DND-41 (cell line): Measurements from ENCODE around the gene ZFYVE26.

ENCODE experiments used
- ATAC-seq: fragments of 200-7000 bp; cut with Tn5 transposase; 3 replicates; pipeline ENCODE4 v1.9.1; 2021; ENCODE audit warnings: low read depth; ENCODE audit not compliant: insufficient read depth
- DNase-seq: peaks from one replicate; pipeline ENCODE4 v3.0.0-alpha.2; 2020
- H2AFZ ChIP-seq: 2 replicates; pipeline ENCODE4 v1.6.0; 2012; ENCODE audit warnings: low read depth, low read length
- H3K27ac ChIP-seq: 2 replicates; pipeline ENCODE4 v1.5.1; 2012; ENCODE audit warnings: low read length, inconsistent platforms
- H3K27me3 ChIP-seq: fragments of 200-600 bp; sonication (generic); 2 replicates; pipeline ENCODE4 v1.6.0; 2012; ENCODE audit warnings: low read length, mild to moderate bottlenecking, inconsistent platforms; ENCODE audit not compliant: insufficient read depth, poor library complexity
- H3K36me3 ChIP-seq: 2 replicates; pipeline ENCODE4 v1.5.1; 2012; ENCODE audit warnings: low read length, inconsistent platforms; ENCODE audit not compliant: insufficient read depth
- H3K4me1 ChIP-seq: 2 replicates; pipeline ENCODE4 v1.5.1; 2012; ENCODE audit warnings: mild to moderate bottlenecking, low read length; ENCODE audit not compliant: insufficient read depth
- H3K4me2 ChIP-seq: 2 replicates; pipeline ENCODE4 v1.6.0; 2012; ENCODE audit warnings: mild to moderate bottlenecking, moderate library complexity, low read length, inconsistent platforms; ENCODE audit not compliant: insufficient read depth
- H3K4me3 ChIP-seq, 2 experiments: fragments of 200-600 bp in 1 of 2; shearing (Covaris generic) in 1 of 2; 2 replicates each; pipeline ENCODE4 v1.5.1; 2012 to 2016; ENCODE audit warnings: inconsistent platforms in 2 of 2, low read length in 2 of 2, mild to moderate bottlenecking in 2 of 2, low read depth in 1 of 2, moderate library complexity in 1 of 2
- H3K79me2 ChIP-seq: 2 replicates; pipeline ENCODE4 v1.6.0; 2012; ENCODE audit warnings: low read length, inconsistent platforms; ENCODE audit not compliant: insufficient read depth
- H3K9ac ChIP-seq: 2 replicates; pipeline ENCODE4 v1.6.0; 2012; ENCODE audit warnings: low read depth, mild to moderate bottlenecking, inconsistent platforms, low read length, moderate library complexity
- H3K9me3 ChIP-seq: 2 replicates; pipeline ENCODE4 v1.5.1; 2012; ENCODE audit warnings: low read length, moderate library complexity, mild to moderate bottlenecking, inconsistent platforms; ENCODE audit not compliant: insufficient read depth, severe bottlenecking
- H4K20me1 ChIP-seq: 2 replicates; pipeline ENCODE4 v1.6.0; 2012; ENCODE audit warnings: low read length; ENCODE audit not compliant: insufficient read depth
- EZH2 ChIP-seq: IDR thresholded peaks from 3 replicates; pipeline ENCODE4 v1.6.1; 2012; ENCODE audit warnings: borderline replicate concordance, low read depth, mild to moderate bottlenecking, moderate library complexity, low read length, inconsistent platforms; ENCODE audit not compliant: severe bottlenecking
- TF ChIP-seq, protein P1 (sequence below): IDR thresholded peaks from 2 replicates; pipeline ENCODE4 v1.5.1; 2012; ENCODE audit warnings: borderline replicate concordance, low read length, moderate library complexity, mild to moderate bottlenecking; ENCODE audit not compliant: poor library complexity, severe bottlenecking; ENCODE audit errors: extremely low read depth

Gene ZFYVE26

DNA sequence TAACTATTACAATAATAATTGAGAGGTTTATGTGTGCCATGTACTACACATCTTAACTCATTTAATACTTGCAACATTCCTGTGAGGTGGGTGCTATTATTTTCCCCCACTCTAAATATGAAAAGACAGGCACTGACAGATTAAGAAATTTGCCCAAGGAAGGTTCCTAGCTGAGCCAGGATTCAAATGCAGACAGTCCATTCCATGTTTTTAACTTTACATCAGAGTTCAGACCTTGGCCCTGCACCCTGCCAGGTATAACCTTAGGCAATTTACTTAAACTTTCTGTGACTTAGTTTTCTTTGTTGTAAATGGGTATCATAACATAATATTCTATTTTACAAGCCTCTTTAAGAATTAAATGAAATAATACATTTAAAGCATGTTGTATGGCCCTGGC, 88.1 kb downstream of the ZFYVE26 start:
- Histone ChIP-seq H3K4me1 (no peaks in the 10 kb centered on the region), H3K79me2 (no peaks in the 10 kb centered on the region), H2AFZ (no peak overlapping the region), H3K27me3 (peaks cover 5% of the 10 kb centered on the region), H4K20me1 (no peaks in the 10 kb centered on the region), H3K36me3 (no peaks in the 10 kb centered on the region), H3K4me3 (no peak overlapping the region), H3K27ac (no peak overlapping the region), H3K9me3 (no peaks in the 10 kb centered on the region), H3K4me2 (no peak overlapping the region), H3K9ac (no peak overlapping the region)
- ATAC-seq (no peak), DNase-seq (no peak)
- no peak for TF ChIP-seq EZH2
- TF ChIP-seq, protein P1, sequence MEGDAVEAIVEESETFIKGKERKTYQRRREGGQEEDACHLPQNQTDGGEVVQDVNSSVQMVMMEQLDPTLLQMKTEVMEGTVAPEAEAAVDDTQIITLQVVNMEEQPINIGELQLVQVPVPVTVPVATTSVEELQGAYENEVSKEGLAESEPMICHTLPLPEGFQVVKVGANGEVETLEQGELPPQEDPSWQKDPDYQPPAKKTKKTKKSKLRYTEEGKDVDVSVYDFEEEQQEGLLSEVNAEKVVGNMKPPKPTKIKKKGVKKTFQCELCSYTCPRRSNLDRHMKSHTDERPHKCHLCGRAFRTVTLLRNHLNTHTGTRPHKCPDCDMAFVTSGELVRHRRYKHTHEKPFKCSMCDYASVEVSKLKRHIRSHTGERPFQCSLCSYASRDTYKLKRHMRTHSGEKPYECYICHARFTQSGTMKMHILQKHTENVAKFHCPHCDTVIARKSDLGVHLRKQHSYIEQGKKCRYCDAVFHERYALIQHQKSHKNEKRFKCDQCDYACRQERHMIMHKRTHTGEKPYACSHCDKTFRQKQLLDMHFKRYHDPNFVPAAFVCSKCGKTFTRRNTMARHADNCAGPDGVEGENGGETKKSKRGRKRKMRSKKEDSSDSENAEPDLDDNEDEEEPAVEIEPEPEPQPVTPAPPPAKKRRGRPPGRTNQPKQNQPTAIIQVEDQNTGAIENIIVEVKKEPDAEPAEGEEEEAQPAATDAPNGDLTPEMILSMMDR = no peak

DNA sequence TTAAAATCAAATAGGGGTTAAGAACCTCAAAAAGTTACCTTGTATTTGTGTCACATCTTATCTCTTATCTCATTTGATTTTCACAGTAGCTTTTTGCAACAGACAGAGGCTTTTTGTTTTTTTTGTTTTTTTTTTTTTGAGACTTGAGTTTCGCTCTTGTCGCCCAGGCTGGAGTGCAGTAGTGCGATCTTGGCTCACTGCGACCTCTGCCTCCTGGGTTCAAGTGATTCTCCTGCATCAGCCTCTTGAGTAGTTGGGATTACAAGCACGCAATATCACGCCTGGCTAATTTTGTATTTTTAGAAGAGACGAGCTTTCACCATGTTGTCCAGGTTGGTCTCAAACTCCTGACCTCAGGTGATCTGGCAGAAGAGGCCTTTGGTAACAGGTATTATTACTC, 89.0 kb downstream of the ZFYVE26 start:
- no peak for ATAC-seq

DNA sequence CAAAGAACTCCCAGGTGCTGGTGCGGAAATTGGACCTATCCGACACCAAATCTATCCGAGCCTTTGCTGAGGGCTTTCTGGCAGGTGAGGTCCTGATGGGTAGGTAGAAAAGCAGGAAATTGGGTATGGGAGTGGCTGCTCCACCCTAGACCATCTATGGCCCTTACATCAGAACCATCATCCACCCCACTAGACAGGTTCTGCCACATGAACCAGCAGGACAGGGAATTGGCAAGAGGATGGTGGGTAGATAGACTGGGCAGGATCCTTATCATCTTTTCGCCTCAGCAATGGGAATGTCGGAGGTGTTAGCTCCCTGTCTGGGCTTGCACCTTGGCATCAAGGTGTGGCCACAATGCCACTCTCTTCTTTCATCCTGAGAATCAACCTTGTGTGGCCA, 91.2 kb downstream of the ZFYVE26 start:
- Histone ChIP-seq H3K36me3 (no peaks in the 10 kb centered on the region), H2AFZ (no peak overlapping the region), H3K79me2 (no peaks in the 10 kb centered on the region), H4K20me1 (no peaks in the 10 kb centered on the region), H3K27me3 (peaks cover 5% of the 10 kb centered on the region), H3K4me2 (no peak overlapping the region), H3K4me3 (no peak overlapping the region), H3K9me3 (no peaks in the 10 kb centered on the region), H3K27ac (no peak overlapping the region), H3K9ac (no peak overlapping the region), H3K4me1 (no peaks in the 10 kb centered on the region)
- TF ChIP-seq EZH2 = no peak
- TF ChIP-seq, protein P1 = no peak
- DNase-seq (no peak), ATAC-seq (no peak)

More for the DNA sequence above, 89.0 kb downstream of the ZFYVE26 start:
- Histone ChIP-seq H3K79me2 (no peaks in the 10 kb centered on the region), H3K36me3 (no peaks in the 10 kb centered on the region), H2AFZ (no peak overlapping the region), H3K4me1 (no peaks in the 10 kb centered on the region), H3K9me3 (no peaks in the 10 kb centered on the region), H3K27ac (no peak overlapping the region), H3K4me3 (no peak overlapping the region), H3K27me3 (peaks cover 5% of the 10 kb centered on the region), H3K4me2 (no peak overlapping the region), H3K9ac (no peak overlapping the region), H4K20me1 (no peaks in the 10 kb centered on the region)
- DNase-seq = no peak
- TF ChIP-seq, protein P1 = no peak
- no peak for TF ChIP-seq EZH2

DNA sequence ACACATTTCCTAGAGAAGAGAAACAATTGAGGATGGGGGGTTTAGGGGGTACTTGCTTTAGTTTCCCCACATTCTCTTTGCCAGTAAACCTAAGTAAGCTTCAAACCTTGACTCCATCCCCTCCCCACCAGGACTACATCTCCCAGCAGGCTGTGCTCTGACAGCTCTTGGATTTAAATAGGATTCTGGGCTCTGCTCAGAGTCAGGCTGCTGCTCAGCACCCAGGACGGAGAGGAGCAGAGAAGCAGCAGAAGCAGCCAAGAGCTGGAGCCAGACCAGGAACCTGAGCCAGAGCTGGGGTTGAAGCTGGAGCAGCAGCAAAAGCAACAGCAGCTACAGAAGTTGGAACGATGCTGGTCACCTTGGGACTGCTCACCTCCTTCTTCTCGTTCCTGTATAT, 94.1 kb downstream of the ZFYVE26 start:
- H3K27ac ChIP-seq = no peak overlapping the region
- H3K36me3 ChIP-seq = no peaks in the 10 kb centered on the region
- H3K9ac ChIP-seq = no peak overlapping the region
- H2AFZ ChIP-seq = no peak overlapping the region
- DNase-seq (no peak), ATAC-seq (no peak)
- no peak for TF ChIP-seq EZH2
- TF ChIP-seq, protein P1 = no peak
- no peaks in the 10 kb centered on the region for H3K9me3 ChIP-seq
- no peaks in the 10 kb centered on the region for H3K4me1 ChIP-seq
- no peak overlapping the region for H3K4me3 ChIP-seq
- H3K4me2 ChIP-seq = no peak overlapping the region
- no peaks in the 10 kb centered on the region for H4K20me1 ChIP-seq
- peaks cover 12% of the 10 kb centered on the region for H3K27me3 ChIP-seq
- no peaks in the 10 kb centered on the region for H3K79me2 ChIP-seq
